Measurements from ENCODE around the gene OR10G4. TPM values are rescaled to one million over a fixed set of nuclear protein-coding genes. Genes with fewer than 3 reads are reported as not detected.

Gene OR10G4
- total and polyA plus RNA-seq, 2 of the 13 experiments (the other 11 are each of a cell fraction or from before 2014, with no cell fraction given): not detected

- intact Hi-C loops (cut with micrococcal nuclease; ENCODE audit: unreplicated experiment) (no loop called here), in situ Hi-C loops (cut with HindIII; ENCODE audit: extremely low pct_ligation_motif_present, low pct_unique_long_range_greater_than_20kb) (no loop called here)
- Histone ChIP-seq H3K9me3 (ENCODE audit: low read length) (0 out of 2 replicates have a peak, but pooled peaks cover 7% of the 10 kb centered on the region), H4K20me1 (ENCODE audit: insufficient read depth, low read length) (no peaks in the 10 kb centered on the region), H3K4me2 (ENCODE audit: low read depth, low read length) (no peak overlapping the region), H3K79me2 (ENCODE audit: insufficient read depth, low read length) (no peaks in the 10 kb centered on the region), H3K4me3 (replicated peaks in 1 of 3; ENCODE audit: insufficient read depth in 1 of 3, low read depth in 2 of 3, low read length in 3 of 3) (no peak overlapping the region), H3K4me1 (ENCODE audit: insufficient read depth, low read length) (no peaks in the 10 kb centered on the region), H3K9ac (ENCODE audit: insufficient read depth, low read depth, low read length) (no peak overlapping the region), H3K36me3 (replicated peaks in 1 of 2; ENCODE audit: control insufficient read depth in 1 of 2, insufficient read depth in 2 of 2, low read length in 2 of 2) (no peaks in the 10 kb centered on the region), H3K27me3 (ENCODE audit: control insufficient read depth in 1 of 2, insufficient read depth in 2 of 2, low read length in 2 of 2) (no peaks in the 10 kb centered on the region), H2AFZ (ENCODE audit: low read length) (no peak overlapping the region), H3K27ac (ENCODE audit: extremely low read length, insufficient read depth, low read length) (no peak overlapping the region)
- POLR2A ChIA-PET: no interaction called here
- WGBS (ENCODE audit: low lambda C conversion rate): 32% methylated on average over 18 of the region's 18 CpGs
- no peak for DNase-seq (ENCODE audit: low spot score)
- BruUV-seq (replicated peaks): no TSS peak
- TF ChIP-seq ZNF143 (CRISPR knock-in tag; IDR thresholded peaks at IDR 0.05) (no peak), SRY (CRISPR knock-in tag; IDR thresholded peaks at IDR 0.05) (no peak), PAX8 (CRISPR knock-in tag; IDR thresholded peaks at IDR 0.05; ENCODE audit: borderline replicate concordance) (no peak), TIGD3 (CRISPR knock-in tag; IDR thresholded peaks at IDR 0.05; ENCODE audit: borderline replicate concordance) (no peak), LRRFIP1 (CRISPR knock-in tag; conservative IDR thresholded peaks at IDR 0.05) (no peak), NFE2L2 (IDR thresholded peaks at IDR 0.05; ENCODE audit: low read length) (no peak), ZNF350 (CRISPR knock-in tag; IDR thresholded peaks at IDR 0.05; ENCODE audit: borderline replicate concordance, low read depth) (no peak), ZBTB43 (CRISPR knock-in tag; conservative IDR thresholded peaks at IDR 0.05) (no peak), HNRNPH1 (optimal IDR thresholded peaks at IDR 0.05; ENCODE audit: low read depth, low read length) (no peak), EZH2 (conservative IDR thresholded peaks at IDR 0.05; ENCODE audit: low read depth, low read length) (no peak), ZIK1 (CRISPR knock-in tag; IDR thresholded peaks at IDR 0.05; ENCODE audit: borderline replicate concordance, low read depth) (no peak), FOXP4 (CRISPR knock-in tag; IDR thresholded peaks at IDR 0.05) (no peak), TEAD2 (CRISPR knock-in tag; IDR thresholded peaks at IDR 0.05) (no peak), PHF20 (CRISPR knock-in tag; IDR thresholded peaks at IDR 0.05) (no peak)
- ATAC-seq: no peak
- no peak for FAIRE-seq
- CTCF ChIA-PET (ENCODE audit: low intra/inter-chr PET ratio, low total read pairs): no interaction called here
Measured at GRCh38 chr11:123976770-123977560, 35.8 kb upstream of the OR10G4 start.

Data from HepG2 (cell line).